ENCODE data around the gene NGEF. TPM values are rescaled to one million over a fixed set of nuclear protein-coding genes. Genes with fewer than 3 reads are reported as not detected.

The NGEF gene
- polyA plus RNA-seq, 3 donors: not detected

- H3K27ac ChIP-seq (ENCODE audit: low read depth in 1 of 2, low read length in 2 of 2): no peak overlapping the region
- no peak for DNase-seq
These were observed 124.8 kb downstream of the NGEF start for GRCh38 chr2:232888099-232888836.

More at GRCh38 chr2:232888099-232888836, 124.8 kb downstream of the NGEF start:
- Mint-ChIP-seq H3K4me3 (no peak overlapping the region), H3K4me1 (peaks cover 4% of the 10 kb centered on the region), H3K36me3 (no peaks in the 10 kb centered on the region), H3K27me3 (ENCODE audit: low read depth in 3 of 3) (peaks cover 8 to 14% (median 11%) of the 10 kb centered on the region in 3 donors), H3K27ac (no peak overlapping the region), H3K9me3 (peaks cover 0 to 3% (median 0%) of the 10 kb centered on the region in 7 donors)
- TF ChIP-seq CTCF (IDR thresholded peaks at IDR 0.05): no peak
- no peaks in the 10 kb centered on the region for H3K4me1 ChIP-seq (ENCODE audit: control insufficient read depth in 1 of 2, insufficient read depth in 2 of 2, low read length in 2 of 2)
- no peak overlapping the region for H3K4me3 ChIP-seq (replicated peaks in 1 of 3; ENCODE audit: low read depth in 2 of 3, low read length in 3 of 3)
- intact Hi-C loops (cut with micrococcal nuclease): no loop called here
- no peaks in the 10 kb centered on the region for H3K79me2 ChIP-seq (ENCODE audit: insufficient read depth, low read length)
- H4K20me1 ChIP-seq (ENCODE audit: insufficient read depth, low read length): no peaks in the 10 kb centered on the region
- no peaks in the 10 kb centered on the region for H3K9me3 ChIP-seq (replicated peaks in 1 of 2; ENCODE audit: control insufficient read depth in 1 of 2, insufficient read depth in 1 of 2, low read length in 2 of 2)
- H3K9ac ChIP-seq (ENCODE audit: insufficient read depth, low read length, poor library complexity, severe bottlenecking): no peak overlapping the region
- H3K27me3 ChIP-seq (ENCODE audit: control insufficient read depth in 2 of 2, insufficient read depth in 2 of 2, low read length in 2 of 2): no peaks in the 10 kb centered on the region
- 82% methylated on average over 20 of the region's 21 CpGs for WGBS (ENCODE audit: insufficient coverage)
- no peak overlapping the region for H2AFZ ChIP-seq (ENCODE audit: insufficient read depth, low read depth, low read length, poor library complexity, severe bottlenecking)
- no peaks in the 10 kb centered on the region for H3K36me3 ChIP-seq (replicated peaks in 1 of 2; ENCODE audit: control insufficient read depth in 1 of 2, insufficient read depth in 2 of 2, low read length in 2 of 2)
- no peak overlapping the region for H3K4me2 ChIP-seq (replicated peaks; ENCODE audit: extremely low read depth, low read length, poor library complexity, severe bottlenecking)

Measured in CD14-positive monocyte (primary cell).